Kasumi-1 (cell line): ENCODE measurements around the gene SLC25A11.

Source experiments
- DNase-seq, 2 experiments: peaks; one replicate each; lab custom pipeline; 2025; lab: John Stamatoyannopoulos, UW

SLC25A11 gene

GRCh38 chr17:4895657-4896331 is 44.1 kb downstream of the SLC25A11 start:
- no peak for DNase-seq

DNA sequence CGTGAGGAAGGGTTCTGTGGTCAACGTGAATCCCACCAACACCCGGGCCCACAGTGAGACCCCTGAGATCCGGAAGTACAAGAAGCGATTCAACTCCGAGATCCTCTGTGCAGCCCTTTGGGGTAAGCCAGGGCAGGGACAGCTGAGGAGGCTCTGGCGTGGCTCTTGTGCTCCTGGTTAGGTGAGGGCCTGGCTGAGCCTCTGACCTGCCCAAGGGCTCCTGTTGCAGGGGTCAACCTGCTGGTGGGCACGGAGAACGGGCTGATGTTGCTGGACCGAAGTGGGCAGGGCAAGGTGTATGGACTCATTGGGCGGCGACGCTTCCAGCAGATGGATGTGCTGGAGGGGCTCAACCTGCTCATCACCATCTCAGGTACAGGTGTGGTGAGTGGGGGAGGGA is 44.7 kb downstream of the SLC25A11 start:
- no peak for DNase-seq

GRCh38 chr17:4893721-4894560 is 45.9 kb downstream of the SLC25A11 start:
- no peak for DNase-seq

DNA sequence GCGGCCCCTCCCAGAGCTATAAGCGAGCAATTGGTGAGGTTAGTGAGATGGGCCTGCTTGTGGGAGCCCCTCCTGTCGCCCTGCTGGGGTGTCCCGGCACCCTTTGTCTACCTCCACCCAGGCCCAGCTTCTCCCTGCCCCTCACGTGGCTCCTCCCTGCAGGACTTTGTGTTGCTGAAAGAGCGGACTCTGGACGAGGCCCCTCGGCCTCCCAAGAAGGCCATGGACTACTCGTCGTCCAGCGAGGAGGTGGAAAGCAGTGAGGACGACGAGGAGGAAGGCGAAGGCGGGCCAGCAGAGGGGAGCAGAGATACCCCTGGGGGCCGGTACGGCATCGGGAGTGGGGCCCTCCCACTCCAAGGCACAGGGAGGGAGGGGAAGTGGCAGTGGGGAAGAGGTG is 46.6 kb downstream of the SLC25A11 start:
- no peak for DNase-seq

GRCh38 chr17:4892499-4893221 is 47.2 kb downstream of the SLC25A11 start:
- DNase-seq, result no peak

DNA sequence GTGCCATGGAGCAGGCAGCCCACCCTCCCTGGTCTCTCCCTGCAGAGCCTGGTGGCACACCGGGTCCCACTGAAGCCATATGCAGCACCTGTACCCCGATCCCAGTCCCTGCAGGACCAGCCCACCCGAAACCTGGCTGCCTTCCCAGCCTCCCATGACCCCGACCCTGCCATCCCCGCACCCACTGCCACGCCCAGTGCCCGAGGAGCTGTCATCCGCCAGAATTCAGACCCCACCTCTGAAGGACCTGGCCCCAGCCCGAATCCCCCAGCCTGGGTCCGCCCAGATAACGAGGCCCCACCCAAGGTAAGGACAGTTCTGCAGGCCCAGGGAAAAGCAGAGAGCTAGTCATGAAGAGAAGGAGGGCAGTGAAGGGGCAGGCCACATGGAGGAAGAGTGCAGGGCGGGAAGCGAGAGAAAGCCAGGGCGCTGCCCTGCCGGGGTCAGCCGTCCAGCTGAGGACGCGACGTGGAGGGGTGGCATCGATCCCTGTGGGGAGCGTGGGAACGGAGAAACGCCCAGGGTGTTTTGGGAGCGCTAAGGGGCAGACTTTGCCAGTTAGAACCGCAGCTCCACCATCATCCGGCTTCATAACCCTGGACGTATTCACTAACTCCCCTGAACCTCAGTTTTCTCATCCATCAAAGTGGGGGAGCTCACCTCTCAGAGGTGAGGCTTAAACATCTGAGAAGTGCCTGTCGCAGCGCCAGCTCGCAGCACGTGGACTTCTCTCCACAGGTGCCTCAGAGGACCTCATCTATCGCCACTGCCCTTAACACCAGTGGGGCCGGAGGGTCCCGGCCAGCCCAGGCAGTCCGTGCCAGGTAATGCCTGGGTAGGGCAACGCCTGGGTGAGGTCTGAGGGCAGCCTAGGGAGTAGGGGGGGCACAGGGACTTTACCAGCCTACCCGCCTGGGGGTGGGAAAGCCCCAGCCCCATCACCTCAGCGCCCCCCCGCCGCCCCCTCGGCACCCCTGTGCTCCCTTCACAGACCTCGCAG is 48.1 kb downstream of the SLC25A11 start:
- DNase-seq, result no peak

GRCh38 chr17:4887581-4887980 is 52.3 kb downstream of the SLC25A11 start:
- no peak for DNase-seq
